SJCRH30 (cell line): Measurements from ENCODE around the gene SLC4A1AP. TPM values are rescaled to one million over a fixed set of nuclear protein-coding genes. Genes with fewer than 3 reads are reported as not detected.

ENCODE experiments used
- DNase-seq, 2 experiments: peaks; one replicate each; pipeline ENCODE4 v3.0.0-alpha.2; 2015 to 2020
- H3K27ac ChIP-seq: fragments of 250-450 bp; sonication (Bioruptor Pico); 2 replicates; pipeline ENCODE4 v1.5.1; 2020; ENCODE audit warnings: mild to moderate bottlenecking, moderate library complexity
- H3K27me3 ChIP-seq: fragments of 250-450 bp; sonication (Bioruptor Pico); 2 replicates; pipeline ENCODE4 v1.5.1; 2020; ENCODE audit warnings: mild to moderate bottlenecking, moderate library complexity
- H3K36me3 ChIP-seq: fragments of 250-450 bp; sonication (Bioruptor Pico); 2 replicates; pipeline ENCODE4 v1.5.1; 2020; ENCODE audit warnings: mild to moderate bottlenecking, moderate library complexity
- H3K4me1 ChIP-seq: fragments of 250-450 bp; sonication (Bioruptor Pico); 2 replicates; pipeline ENCODE4 v1.5.1; 2020; ENCODE audit warnings: mild to moderate bottlenecking, moderate library complexity
- H3K4me3 ChIP-seq: fragments of 250-450 bp; sonication (Bioruptor Pico); 2 replicates; pipeline ENCODE4 v1.5.1; 2020; ENCODE audit warnings: mild to moderate bottlenecking, moderate library complexity
- H3K9me3 ChIP-seq: fragments of 250-450 bp; sonication (Bioruptor Pico); replicated peaks from 2 replicates; pipeline ENCODE4 v1.5.1; 2020; ENCODE audit warnings: mild to moderate bottlenecking, moderate library complexity
- total RNA-seq: library from RNA; depleted of rRNA; stranded (reverse); fragments of >200 nt; shearing (Covaris generic); gene quantifications from 2 replicates; pipeline ENCODE4 v1.2.3, GENCODE V29; 2014

The SLC4A1AP gene
- total RNA-seq, 1 experiment from 2014 or later = 41.6 TPM

DNA sequence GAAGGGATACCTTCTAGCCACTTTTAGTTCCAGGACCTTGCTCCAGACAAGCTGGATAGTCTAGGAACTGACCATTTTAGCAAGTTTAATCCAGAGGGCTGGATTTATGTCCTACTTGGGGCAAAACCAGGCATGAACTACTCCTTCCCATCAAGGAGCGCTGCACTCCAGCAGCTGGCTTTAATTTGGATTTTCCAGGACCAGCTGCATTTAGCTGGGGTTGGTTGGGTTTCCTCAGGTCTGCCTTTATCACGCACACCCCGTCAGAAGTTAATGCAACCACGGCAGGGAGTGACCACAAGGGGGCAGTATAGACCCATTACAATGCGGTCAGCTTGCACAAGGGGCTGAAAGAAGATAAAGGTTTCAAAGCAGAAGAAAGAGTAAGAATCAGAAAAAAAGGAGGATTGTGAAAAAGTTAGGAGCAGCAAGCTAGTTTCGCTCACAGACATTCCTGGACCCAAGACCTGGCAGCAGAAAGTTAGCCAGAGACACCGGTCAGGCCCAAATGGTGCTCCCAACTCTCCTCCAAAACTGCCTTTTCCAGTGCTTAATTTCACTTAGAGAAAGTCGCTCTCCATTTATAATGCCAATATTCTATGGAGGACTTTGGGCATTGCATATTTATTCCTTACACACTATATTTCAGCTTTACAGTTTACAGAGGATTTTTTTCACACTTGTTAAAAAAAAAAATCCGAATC is 40.1 kb downstream of the SLC4A1AP start:
- Histone ChIP-seq H3K27me3 (no peaks in the 10 kb centered on the region), H3K4me1 (peaks cover 45% of the 10 kb centered on the region), H3K4me3 (no peak overlapping the region), H3K9me3 (no peaks in the 10 kb centered on the region), H3K27ac (no peak overlapping the region), H3K36me3 (no peaks in the 10 kb centered on the region)
- peak; percentile 88 to 97 for DNase-seq

DNA sequence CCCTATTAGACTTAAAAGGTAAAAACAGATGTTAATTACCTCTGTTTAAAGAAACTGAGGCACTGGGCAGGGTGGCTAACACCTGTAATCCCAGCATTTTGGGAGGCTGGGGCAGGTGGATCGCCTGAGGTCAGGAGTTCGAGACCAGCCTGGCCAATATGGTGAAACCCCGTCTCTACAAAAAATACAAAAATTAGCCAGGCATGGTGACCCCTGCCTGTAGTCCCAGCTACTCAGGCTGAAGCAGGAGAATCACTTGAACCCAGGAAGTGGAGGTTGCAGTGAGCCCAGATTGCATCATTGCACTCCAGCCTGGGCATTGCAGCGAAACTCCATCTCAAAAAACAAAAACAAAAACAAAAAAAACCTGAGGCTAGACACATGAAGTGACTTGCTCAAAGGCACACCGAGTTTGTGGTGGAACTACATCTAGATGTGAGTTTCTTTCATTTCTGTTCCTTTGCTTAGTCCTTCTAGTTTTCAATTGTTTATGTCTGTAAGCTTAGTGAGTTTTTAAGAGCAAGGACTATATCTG is 40.7 kb downstream of the SLC4A1AP start:
- H3K27ac ChIP-seq = no peak overlapping the region
- DNase-seq = no peak

DNA sequence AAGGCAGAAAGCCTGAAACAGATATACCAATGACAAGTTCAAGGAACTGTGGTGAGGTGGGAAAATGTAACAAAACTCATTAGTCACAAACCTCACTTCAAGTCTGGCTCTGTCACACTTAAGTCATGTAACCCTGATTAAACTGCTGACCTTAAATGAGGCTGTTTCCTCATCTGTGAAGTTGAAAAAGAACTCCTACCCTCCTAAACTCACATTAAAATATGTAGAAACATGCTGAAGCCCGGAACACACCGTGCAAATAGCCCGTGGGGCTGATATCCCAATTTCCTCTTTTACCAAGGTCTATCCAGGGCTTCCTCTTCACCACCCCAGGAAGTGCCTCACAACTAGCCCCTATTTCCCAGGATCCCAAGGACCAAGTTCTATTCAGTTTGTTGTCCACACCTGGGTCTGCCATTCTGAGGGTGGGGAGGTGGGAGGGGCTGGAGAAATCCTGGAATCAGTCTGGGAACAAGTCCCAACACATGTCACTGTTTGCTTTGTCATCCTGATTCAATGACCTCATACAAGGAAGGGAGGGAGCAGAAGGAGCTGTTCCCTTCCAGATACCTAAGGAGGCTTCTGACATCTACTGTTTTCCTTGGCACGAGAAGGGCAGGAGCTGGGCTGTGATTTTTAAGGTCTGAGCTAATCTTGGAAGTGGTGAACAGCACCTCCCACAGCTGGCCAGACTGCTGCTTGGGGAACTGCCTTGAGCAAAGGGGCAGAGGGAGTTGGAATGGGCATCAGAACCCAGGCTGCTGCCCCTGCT is 42.3 kb downstream of the SLC4A1AP start:
- H3K36me3 ChIP-seq = no peaks in the 10 kb centered on the region
- H3K27ac ChIP-seq = peak overlapping the region; percentile 64
- peak; percentile 90 to 96 for DNase-seq
- no peaks in the 10 kb centered on the region for H3K27me3 ChIP-seq
- H3K9me3 ChIP-seq = no peaks in the 10 kb centered on the region
- H3K4me3 ChIP-seq = peak overlapping the region; percentile 3; the same call in 1 of the 2 replicates
- H3K4me1 ChIP-seq = peaks cover 48% of the 10 kb centered on the region

More for the DNA sequence above, 40.7 kb downstream of the SLC4A1AP start:
- H3K36me3 ChIP-seq = no peaks in the 10 kb centered on the region
- no peak overlapping the region for H3K4me3 ChIP-seq
- peaks cover 45% of the 10 kb centered on the region for H3K4me1 ChIP-seq
- H3K9me3 ChIP-seq = no peaks in the 10 kb centered on the region
- no peaks in the 10 kb centered on the region for H3K27me3 ChIP-seq

DNA sequence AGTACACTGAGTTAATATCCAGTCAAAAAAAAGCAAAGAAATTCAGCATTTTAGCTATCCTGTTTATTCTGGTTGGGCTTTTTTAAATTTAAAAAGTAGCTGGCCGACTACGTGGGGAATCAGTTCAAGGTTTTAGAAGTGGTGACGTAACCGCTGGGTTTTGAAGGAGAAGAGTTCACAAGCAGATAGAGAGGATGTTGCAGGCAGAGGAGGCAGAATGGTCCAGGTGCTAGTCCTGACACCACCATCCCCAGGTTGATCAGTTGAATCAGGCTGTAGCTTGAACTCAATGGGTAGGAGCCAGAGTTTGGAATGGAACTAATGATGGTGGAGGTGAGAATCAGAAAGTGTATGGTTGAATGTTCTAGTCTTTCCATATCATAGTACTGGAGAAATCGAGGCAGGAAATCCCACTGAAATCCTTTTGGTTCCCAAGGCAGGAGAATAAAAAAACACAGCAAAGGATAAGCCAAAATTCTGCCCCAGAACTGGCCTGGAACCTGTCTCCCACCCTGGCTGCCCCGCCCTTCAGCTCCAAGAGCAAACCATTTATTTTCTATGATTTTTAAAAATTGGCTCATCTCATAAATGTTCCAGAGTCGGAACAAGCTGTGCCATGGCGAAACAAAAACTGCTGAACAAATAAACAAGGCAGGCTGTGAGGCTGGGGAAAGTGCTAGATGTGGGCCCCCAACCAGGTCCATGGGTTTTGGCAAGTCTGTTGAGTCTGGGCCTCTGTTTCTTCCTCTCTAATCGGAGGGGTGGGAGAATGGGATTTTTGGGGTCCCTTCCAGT is 44.0 kb downstream of the SLC4A1AP start:
- no peak for DNase-seq
- H3K36me3 ChIP-seq = no peaks in the 10 kb centered on the region
- no peak overlapping the region for H3K27ac ChIP-seq
- no peaks in the 10 kb centered on the region for H3K9me3 ChIP-seq
- peaks cover 43% of the 10 kb centered on the region for H3K4me1 ChIP-seq
- no peak overlapping the region for H3K4me3 ChIP-seq
- H3K27me3 ChIP-seq = no peaks in the 10 kb centered on the region

DNA sequence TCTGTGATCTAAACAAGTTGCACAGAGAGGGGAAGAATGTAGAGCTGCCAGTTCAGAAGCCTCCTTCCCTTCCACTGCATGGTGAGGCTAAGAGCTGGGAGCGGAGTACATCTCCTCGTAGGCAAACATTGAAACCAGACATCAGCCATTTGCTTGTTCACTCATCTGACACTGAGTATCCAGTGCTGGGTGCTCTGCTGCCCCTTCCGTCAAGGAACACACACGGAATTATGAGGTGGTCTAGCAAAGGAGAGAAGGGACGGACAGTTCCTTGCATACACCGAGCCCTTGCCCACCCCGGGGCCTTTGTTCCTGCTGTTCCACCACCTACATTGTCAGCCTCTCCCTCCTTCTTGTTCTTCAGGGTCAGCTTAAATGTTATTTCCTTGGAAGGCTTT is 44.6 kb downstream of the SLC4A1AP start:
- H3K9me3 ChIP-seq = no peaks in the 10 kb centered on the region
- peaks cover 37% of the 10 kb centered on the region for H3K4me1 ChIP-seq
- H3K4me3 ChIP-seq = no peak overlapping the region

DNA sequence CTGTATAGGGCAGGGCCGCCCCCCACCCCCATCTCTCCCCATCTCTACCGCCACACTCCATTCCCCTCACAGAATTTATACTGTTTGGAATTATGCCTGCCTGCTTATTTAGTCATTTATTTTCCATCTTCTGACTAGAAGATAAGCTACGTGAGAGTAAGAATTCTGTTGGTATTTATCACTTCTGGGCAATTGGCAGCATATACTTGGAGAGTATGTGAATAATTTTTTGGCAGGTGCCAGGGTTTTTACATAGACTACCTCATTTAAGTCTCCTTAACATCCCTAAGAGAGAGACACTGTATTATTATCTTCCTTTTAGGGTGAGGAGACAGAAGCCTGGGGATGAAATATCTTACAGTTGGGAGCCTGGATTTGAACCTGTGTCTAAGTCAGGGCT is 45.0 kb downstream of the SLC4A1AP start:
- Histone ChIP-seq H3K27me3 (no peaks in the 10 kb centered on the region), H3K4me3 (no peak overlapping the region), H3K4me1 (peaks cover 33% of the 10 kb centered on the region), H3K36me3 (no peaks in the 10 kb centered on the region), H3K9me3 (no peaks in the 10 kb centered on the region), H3K27ac (no peak overlapping the region)
- no peak for DNase-seq

More for the DNA sequence above, 44.6 kb downstream of the SLC4A1AP start:
- no peak overlapping the region for H3K27ac ChIP-seq
- H3K27me3 ChIP-seq = no peaks in the 10 kb centered on the region
- H3K36me3 ChIP-seq = no peaks in the 10 kb centered on the region
- no peak for DNase-seq

DNA sequence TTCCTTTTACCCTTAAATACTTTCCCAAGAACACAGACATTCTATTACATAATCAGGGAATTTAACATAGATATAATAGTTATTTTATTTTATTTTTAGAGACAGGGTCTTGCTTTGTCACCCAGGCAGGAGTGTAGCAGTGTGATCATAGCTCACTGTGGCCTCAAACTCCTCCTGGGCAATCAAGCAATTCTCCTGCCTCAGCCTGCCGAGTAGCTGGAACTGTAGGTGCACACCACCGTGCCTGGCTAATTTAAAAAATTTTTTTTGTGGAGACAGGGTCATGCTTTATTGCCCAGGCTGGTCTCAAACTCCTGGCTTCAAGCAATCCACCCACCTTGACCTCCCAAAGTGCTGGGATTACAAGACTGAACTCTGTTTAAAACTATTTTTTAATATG is 45.6 kb downstream of the SLC4A1AP start:
- DNase-seq = no peak
- Histone ChIP-seq H3K4me3 (no peak overlapping the region), H3K36me3 (no peaks in the 10 kb centered on the region)

DNA sequence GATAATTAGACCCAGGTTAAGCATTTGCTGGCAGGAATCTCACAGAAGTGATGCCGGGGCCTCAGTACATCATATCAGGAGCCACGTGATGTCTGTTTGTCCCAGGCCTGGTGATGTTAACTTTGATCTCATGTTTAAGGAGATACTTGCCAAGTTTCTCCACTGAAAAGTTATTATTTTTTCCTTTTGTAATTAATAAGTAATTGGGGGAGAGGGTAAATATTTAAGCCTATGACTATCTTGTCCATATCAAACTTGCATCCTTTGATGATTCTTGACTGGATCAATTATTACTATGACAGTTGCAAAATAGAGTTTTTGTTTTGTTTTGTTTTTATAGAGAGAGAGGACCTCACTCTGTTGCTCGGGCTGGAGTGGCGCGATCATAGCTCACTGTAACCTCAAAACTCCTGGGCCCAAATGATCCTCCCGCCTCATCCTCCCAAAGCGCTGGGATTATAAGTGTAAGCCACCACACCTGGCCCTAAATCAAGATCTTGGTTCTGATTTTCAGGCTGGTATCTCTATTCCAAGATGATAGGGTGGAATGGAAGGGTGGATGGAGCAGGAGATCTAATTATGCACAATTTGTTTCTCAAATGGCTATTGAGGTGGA is 46.4 kb downstream of the SLC4A1AP start:
- Histone ChIP-seq H3K27ac (no peak overlapping the region), H3K9me3 (no peaks in the 10 kb centered on the region), H3K36me3 (no peaks in the 10 kb centered on the region), H3K4me3 (no peak overlapping the region), H3K27me3 (no peaks in the 10 kb centered on the region), H3K4me1 (peaks cover 35% of the 10 kb centered on the region)
- DNase-seq = no peak

More for the DNA sequence above, 45.6 kb downstream of the SLC4A1AP start:
- Histone ChIP-seq H3K27me3 (no peaks in the 10 kb centered on the region), H3K4me1 (peaks cover 32% of the 10 kb centered on the region), H3K27ac (no peak overlapping the region), H3K9me3 (no peaks in the 10 kb centered on the region)

DNA sequence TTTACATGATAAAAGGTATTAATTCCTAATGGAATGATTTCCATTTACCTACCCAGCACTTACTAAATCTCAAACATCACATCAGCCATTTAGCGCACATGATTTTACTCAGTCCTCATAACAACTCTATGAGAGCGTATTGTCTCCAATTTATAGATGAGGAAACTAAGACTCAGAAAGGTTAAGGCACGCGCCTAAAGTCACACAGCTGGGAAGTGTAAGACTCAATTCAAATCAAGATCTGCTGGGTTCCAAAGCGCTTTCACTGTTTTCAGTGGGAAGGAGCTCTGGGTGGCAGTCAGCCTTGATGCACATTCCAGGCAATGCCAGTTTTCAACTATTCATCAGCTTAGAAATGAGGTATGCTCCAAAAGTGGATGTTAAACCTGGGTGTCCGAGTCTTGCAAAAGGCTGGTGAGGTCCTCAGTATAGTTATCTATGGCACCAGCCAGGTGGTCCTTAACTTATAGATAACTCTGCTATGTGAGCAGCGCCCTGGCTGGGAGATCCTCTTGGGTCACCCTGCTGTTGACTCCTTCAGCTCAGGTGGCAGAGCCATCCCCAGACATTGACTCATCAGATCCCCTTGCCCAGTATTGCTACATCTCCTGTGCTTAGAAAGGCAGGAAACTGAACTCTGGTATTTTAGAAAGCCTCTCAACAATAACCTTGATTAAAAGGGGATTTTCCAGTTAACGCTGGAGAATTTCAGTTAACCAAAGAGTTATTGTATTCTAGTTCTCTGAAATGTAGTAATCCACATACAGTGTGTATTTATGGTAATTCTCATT is 47.1 kb downstream of the SLC4A1AP start:
- Histone ChIP-seq H3K27ac (no peak overlapping the region), H3K4me3 (no peak overlapping the region), H3K9me3 (no peaks in the 10 kb centered on the region), H3K4me1 (peaks cover 30% of the 10 kb centered on the region), H3K36me3 (no peaks in the 10 kb centered on the region), H3K27me3 (no peaks in the 10 kb centered on the region)
- no peak for DNase-seq

DNA sequence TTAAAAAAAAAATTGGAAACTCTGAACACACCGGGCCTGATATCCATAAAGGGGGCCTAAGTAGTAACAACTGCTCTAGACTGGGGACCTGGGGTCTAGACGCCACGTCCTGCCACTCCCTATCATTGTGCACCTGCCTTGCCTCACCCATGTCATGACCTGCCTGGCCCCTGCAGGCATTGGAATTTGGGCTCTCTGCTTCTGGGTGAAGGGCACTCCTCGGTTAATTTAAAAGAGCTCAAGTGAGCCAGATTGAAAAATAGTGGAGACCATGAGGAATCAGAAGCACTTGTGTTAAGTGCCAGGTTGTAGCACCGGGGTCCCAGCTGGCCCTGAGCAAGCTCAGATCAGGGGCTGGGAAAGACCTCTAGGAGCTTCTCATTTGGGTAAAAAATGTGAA is 48.1 kb downstream of the SLC4A1AP start:
- Histone ChIP-seq H3K27ac (no peak overlapping the region), H3K9me3 (no peaks in the 10 kb centered on the region)

DNA sequence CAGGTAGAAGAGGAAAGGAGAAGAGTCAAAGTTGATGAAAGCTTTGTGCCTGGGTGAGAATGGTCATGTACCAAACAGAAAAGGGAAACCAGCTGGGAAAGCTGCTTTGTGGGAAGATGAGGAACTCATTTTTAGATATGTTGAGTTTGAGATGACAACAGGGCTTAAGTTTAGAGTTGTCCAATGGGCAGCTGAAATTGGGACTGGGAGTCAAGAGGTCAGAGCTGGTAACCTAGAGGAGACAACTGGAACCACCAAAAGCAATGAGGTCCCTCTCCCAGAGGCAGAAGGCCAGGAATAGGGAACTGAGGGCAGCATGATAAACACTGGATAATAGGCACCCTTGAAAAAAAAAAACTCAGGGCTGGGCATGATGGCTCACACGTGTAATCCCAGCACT is 48.8 kb downstream of the SLC4A1AP start:
- Histone ChIP-seq H3K4me1 (peaks cover 22% of the 10 kb centered on the region), H3K27me3 (no peaks in the 10 kb centered on the region)

More for the DNA sequence above, 48.1 kb downstream of the SLC4A1AP start:
- Histone ChIP-seq H3K36me3 (no peaks in the 10 kb centered on the region), H3K4me3 (no peak overlapping the region), H3K4me1 (peaks cover 20% of the 10 kb centered on the region), H3K27me3 (no peaks in the 10 kb centered on the region)
- no peak for DNase-seq

DNA sequence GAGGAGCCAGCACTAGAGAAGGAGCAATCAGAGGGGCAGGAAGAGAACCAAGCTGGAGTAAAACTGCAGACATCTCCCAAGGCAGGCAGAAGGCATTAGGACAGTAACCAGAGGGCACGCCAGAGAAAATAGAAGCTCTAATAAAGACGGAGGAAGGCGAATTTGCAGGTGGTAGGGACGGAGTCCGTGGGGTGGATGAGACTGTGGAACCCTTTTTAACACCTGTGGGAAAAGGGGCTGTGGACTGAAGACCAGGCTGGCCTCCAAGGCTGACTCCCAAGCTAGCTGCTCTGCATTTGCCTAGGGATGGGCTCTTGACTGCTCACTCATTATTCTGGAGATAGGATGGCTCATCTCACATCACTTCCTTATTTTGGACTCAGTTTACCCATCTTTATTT is 49.5 kb downstream of the SLC4A1AP start:
- Histone ChIP-seq H3K27me3 (no peaks in the 10 kb centered on the region), H3K4me1 (peaks cover 22% of the 10 kb centered on the region), H3K4me3 (no peak overlapping the region), H3K9me3 (no peaks in the 10 kb centered on the region), H3K36me3 (no peaks in the 10 kb centered on the region), H3K27ac (no peak overlapping the region)
- no peak for DNase-seq

More for the DNA sequence above, 48.8 kb downstream of the SLC4A1AP start:
- no peak for DNase-seq
- Histone ChIP-seq H3K27ac (no peak overlapping the region), H3K36me3 (no peaks in the 10 kb centered on the region), H3K4me3 (no peak overlapping the region), H3K9me3 (no peaks in the 10 kb centered on the region)

DNA sequence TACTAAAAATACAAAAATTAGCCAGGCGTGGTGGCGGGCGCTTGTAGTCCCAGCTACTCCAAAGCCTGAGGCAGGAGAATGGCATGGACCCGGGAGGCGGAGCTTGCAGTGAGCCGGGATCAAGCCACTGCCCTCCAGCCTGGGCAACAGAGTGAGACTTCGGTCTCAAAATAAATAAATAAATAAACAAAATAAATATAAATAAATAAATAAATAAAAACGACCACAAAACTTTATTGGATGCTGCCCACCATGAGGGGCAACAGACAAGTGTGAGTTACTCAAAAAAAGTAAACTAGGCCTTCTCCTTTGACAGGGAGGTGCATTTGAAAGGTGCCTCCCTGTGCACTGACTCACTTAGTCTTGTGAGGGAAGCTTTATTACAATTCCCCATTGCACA is 50.4 kb downstream of the SLC4A1AP start:
- H3K4me1 ChIP-seq = peaks cover 22% of the 10 kb centered on the region
- H3K4me3 ChIP-seq = no peak overlapping the region
- H3K36me3 ChIP-seq = no peaks in the 10 kb centered on the region
- no peaks in the 10 kb centered on the region for H3K27me3 ChIP-seq
- no peaks in the 10 kb centered on the region for H3K9me3 ChIP-seq
- no peak for DNase-seq
- no peak overlapping the region for H3K27ac ChIP-seq

DNA sequence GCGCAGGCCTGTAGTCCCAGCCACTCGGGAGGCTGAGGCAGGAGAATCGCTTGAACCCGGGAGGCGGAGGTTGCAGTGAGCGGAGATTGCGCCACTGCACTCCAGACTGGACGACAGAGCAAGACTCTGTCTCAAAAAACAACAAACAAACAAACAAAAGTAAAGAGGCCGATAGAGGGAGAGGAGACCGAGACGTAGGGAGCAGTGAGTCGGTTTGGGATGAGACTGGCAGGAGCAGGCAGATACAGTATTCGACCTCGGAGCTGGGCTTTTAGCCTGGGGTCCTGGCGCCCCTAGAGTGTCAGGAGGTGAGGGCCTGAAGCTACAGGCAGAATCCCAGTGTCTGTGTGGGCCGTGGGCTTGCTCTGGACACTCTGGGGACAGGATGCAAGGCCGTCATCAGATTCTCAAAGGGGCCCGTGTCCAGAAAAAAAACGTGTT is 51.2 kb downstream of the SLC4A1AP start:
- Histone ChIP-seq H3K36me3 (no peaks in the 10 kb centered on the region), H3K27ac (peak overlapping the region; percentile 69), H3K4me3 (peak overlapping the region; percentile 73), H3K4me1 (peaks cover 24% of the 10 kb centered on the region), H3K9me3 (no peaks in the 10 kb centered on the region), H3K27me3 (no peaks in the 10 kb centered on the region)
- no peak for DNase-seq
